ENCODE measurements around the gene TNFRSF12A.
A peak's percentile ranks its signal among the peaks of the same experiment; 100 is the strongest.

Gene TNFRSF12A

DNA sequence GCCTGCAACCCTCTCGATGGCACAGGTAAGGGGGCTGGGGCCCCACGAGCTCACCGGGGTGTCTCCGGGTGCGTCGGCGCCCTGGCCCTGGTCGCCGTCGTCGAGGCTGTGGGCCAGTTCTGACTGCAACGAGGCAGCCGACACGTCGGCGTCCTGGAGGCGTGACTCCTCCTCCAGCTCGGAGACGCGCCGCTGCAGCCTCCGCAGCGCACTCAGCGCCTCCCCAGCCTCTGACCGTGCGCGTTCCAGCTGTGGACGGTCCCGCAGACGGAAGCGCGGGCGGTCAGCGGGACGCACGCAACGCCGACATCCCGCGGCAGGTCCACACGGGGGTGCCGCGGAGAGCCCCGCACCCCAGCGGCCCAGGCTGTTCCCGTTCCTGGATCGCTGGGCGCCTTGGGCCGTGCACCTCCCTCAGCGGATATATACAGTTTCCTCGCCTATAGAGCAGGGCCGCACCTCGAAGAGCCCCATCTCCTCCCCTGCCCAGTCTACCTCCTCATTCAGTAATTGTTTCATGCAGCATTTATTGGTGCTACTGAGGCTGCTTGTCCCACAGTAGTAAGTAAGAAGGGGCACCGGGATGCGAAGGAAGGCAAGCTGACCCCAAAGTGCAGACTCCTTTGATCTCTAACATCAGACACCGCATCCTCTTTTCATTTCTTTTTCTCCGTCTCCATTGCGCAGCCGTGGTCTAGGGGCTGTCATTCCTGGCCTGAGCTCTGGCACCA, 9.5 kb downstream of the TNFRSF12A start:
- Mint-ChIP-seq H3K27me3 (peaks cover 66% of the 10 kb centered on the region), H3K36me3 (peaks cover 19% of the 10 kb centered on the region), H3K9me3 (no peaks in the 10 kb centered on the region), H3K4me3 (peak overlapping the region; percentile 77), H3K4me1 (peaks cover 60% of the 10 kb centered on the region), H3K27ac (no peak overlapping the region)
- DNase-seq, result peak; percentile 75
- CTCF ChIA-PET, result interaction anchor here (0.8 to 18.9 kb wide), 14 partner anchors 10 to 136 kb away, joined by 3 to 300 read pairs (median 11); partner anchors contain the start of genes CLDN6, CLDN9, MMP25 and TNFRSF12A

- Mint-ChIP-seq H3K9me3 (no peaks in the 10 kb centered on the region), H3K27ac (no peak overlapping the region), H3K4me3 (peak overlapping the region; percentile 77), H3K27me3 (peaks cover 75% of the 10 kb centered on the region), H3K4me1 (peaks cover 57% of the 10 kb centered on the region), H3K36me3 (peaks cover 19% of the 10 kb centered on the region)
- DNase-seq, result no peak
- CTCF ChIA-PET, result interaction anchor here (0.8 to 18.9 kb wide), 18 partner anchors 11 to 141 kb away, joined by 3 to 300 read pairs (median 8); partner anchors contain the start of genes CLDN6, CLDN9, MMP25 and TNFRSF12A
Observed at GRCh38 chr16:3030222-3031212, 10.3 kb downstream of the TNFRSF12A start.

- H3K9me3 Mint-ChIP-seq, result no peaks in the 10 kb centered on the region
- H3K27ac Mint-ChIP-seq, result no peak overlapping the region
- H3K4me3 Mint-ChIP-seq, result no peak overlapping the region
- H3K4me1 Mint-ChIP-seq, result peaks cover 54% of the 10 kb centered on the region
- DNase-seq, result no peak
- CTCF ChIA-PET, result interaction anchor here (1.2 to 18.9 kb wide), 14 partner anchors 10 to 250 kb away, joined by 3 to 300 read pairs (median 8); partner anchors contain the start of genes CLDN6, CLDN9, MMP25 and TNFRSF12A
- H3K27me3 Mint-ChIP-seq, result peaks cover 96% of the 10 kb centered on the region
- peaks cover 5% of the 10 kb centered on the region for H3K36me3 Mint-ChIP-seq
Observed at GRCh38 chr16:3032624-3033023, 12.5 kb downstream of the TNFRSF12A start.

DNA sequence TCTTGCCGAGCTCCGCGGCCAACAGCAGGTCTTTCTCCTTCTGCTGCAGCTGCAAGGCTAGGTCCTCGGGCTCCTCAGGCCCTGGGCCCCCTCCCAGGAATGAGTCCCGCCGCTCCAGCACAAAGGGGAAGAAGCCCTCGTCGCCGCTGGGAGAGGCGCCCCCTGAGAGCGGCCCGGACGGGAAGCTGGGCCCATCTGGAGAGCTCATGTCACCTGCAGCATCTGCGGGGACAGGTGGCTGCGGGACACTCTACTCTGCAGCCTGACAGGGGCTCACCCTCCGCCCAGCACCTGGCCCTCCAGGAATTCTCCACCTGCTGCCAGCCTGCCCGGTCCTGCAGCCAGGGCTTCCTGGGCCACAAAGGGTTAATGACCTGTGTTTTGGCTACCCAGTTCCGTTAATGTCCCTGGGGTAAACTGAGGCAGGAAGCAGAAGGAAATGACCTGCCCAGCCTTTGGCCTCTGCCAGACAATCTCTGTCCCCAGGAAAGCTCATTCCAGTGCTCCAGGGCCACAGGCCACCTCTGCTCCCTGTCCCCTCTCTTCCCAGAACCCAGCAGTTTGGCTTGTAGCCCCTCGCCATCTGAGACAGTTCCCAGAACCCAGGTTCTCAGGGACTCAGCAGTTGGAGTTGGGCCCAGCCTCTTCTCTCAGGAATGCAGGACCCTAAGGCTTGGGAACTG, 15.3 kb downstream of the TNFRSF12A start:
- Mint-ChIP-seq H3K27me3 (peaks cover 100% of the 10 kb centered on the region), H3K36me3 (peaks cover 2% of the 10 kb centered on the region), H3K4me3 (no peak overlapping the region), H3K27ac (no peak overlapping the region), H3K4me1 (peaks cover 30% of the 10 kb centered on the region), H3K9me3 (no peaks in the 10 kb centered on the region)
- CTCF ChIA-PET, result interaction anchor here (8.5 to 18.9 kb wide), 3 partner anchors 22 to 95 kb away, joined by 71 to 300 read pairs (median 105); partner anchors contain the start of gene CLDN9
- DNase-seq, result no peak

GRCh38 chr16:3035972-3036725, 16.0 kb downstream of the TNFRSF12A start:
- Mint-ChIP-seq H3K4me1 (peaks cover 28% of the 10 kb centered on the region), H3K27me3 (peaks cover 100% of the 10 kb centered on the region)
- CTCF ChIA-PET, result interaction anchor here (8.7 to 18.9 kb wide), 2 partner anchors 22 to 31 kb away, joined by 71 to 300 read pairs; partner anchors contain the start of gene CLDN9

DNA sequence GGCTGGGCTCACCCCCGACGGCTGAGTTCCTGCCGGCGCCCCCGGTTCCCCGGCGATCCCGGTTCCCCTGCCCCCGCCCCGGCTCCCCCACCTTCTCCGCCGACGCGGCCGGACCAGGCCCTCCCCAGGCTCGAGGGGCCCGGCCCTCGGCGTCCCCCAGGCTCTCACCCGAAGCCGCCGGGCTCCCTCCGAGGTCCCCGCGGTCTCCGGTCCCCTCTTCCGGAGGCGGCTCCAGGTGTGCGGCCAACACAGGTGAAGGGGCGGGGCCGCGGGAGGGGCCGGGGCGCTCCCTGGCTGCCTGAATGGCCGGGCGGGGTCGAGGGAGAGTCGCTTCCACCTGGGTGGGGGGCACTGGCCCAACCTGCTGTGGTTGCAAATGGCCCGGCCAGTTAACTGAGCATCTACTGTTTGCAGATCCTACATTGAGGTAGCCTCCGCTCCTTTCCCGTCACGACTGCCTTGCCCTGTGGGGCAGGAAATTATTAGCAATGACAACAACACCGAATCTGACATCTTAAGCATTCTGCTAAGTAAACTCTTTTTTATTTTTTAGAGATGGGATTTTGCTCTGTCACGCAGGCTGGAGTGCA, 16.7 kb downstream of the TNFRSF12A start, which contains the start of gene BICDL2:
BICDL2 (minus strand) TSS at position 219 of the 590 bp plus-strand sequence. CDS start 1,448 bp downstream, outside the sequence.
- CTCF ChIA-PET, result interaction anchor here (0.8 kb wide), 1 partner anchor 9 kb away, joined by 5 read pairs; no protein-coding TSS in a partner anchor
- peaks cover 100% of the 10 kb centered on the region for H3K27me3 Mint-ChIP-seq
- peak within 1 kb of the TSS; percentile 49 for H3K27ac Mint-ChIP-seq
- H3K4me3 Mint-ChIP-seq, result no peak within 1 kb of the TSS
- no peak for DNase-seq
- peaks cover 25% of the 10 kb centered on the region for H3K4me1 Mint-ChIP-seq
- no peaks in the 10 kb centered on the region for H3K9me3 Mint-ChIP-seq
- H3K36me3 Mint-ChIP-seq, result peaks cover 2% of the 10 kb centered on the region

More at GRCh38 chr16:3035972-3036725, 16.0 kb downstream of the TNFRSF12A start:
- H3K27ac Mint-ChIP-seq, result peak overlapping the region; percentile 49
- DNase-seq, result no peak
- H3K4me3 Mint-ChIP-seq, result no peak overlapping the region
- peaks cover 2% of the 10 kb centered on the region for H3K36me3 Mint-ChIP-seq
- H3K9me3 Mint-ChIP-seq, result no peaks in the 10 kb centered on the region

DNA sequence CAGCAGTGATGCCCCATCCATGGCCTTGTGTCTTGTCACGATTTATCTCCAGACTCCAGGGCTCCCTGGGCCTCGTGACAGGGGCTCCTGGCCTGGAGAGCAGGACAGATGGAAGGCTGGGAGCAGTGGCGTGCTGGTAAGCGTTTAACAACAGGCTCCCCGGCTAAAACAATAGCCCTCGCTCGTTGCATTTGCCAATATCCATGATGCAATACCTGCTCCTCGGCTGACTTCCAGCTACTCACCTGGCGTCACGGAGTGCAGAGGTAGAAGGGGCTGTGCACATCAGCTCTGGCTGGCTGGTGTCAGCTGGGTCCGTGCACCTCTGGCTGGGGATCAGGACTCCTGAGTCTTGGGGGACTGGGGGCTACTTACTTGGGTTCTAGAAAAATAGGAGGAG, 18.1 kb downstream of the TNFRSF12A start:
- CTCF ChIA-PET, result interaction anchor here (8.5 kb wide), 1 partner anchor 8 kb away, joined by 80 read pairs; no protein-coding TSS in a partner anchor
- H3K4me1 Mint-ChIP-seq, result peaks cover 16% of the 10 kb centered on the region
- no peak overlapping the region for H3K27ac Mint-ChIP-seq
- no peak overlapping the region for H3K4me3 Mint-ChIP-seq
- DNase-seq, result no peak
- H3K27me3 Mint-ChIP-seq, result peaks cover 100% of the 10 kb centered on the region
- no peaks in the 10 kb centered on the region for H3K9me3 Mint-ChIP-seq
- H3K36me3 Mint-ChIP-seq, result peaks cover 2% of the 10 kb centered on the region

GRCh38 chr16:3038896-3039295, 18.7 kb downstream of the TNFRSF12A start:
- Mint-ChIP-seq H3K27ac (no peak overlapping the region), H3K27me3 (peaks cover 100% of the 10 kb centered on the region), H3K4me1 (peaks cover 17% of the 10 kb centered on the region), H3K4me3 (no peak overlapping the region), H3K9me3 (no peaks in the 10 kb centered on the region), H3K36me3 (peaks cover under 1% of the 10 kb centered on the region)
- no peak for DNase-seq
- CTCF ChIA-PET, result interaction anchor here (8.5 kb wide), 1 partner anchor 9 kb away, joined by 80 read pairs; no protein-coding TSS in a partner anchor

- no peak for DNase-seq
- Mint-ChIP-seq H3K36me3 (peaks cover 4% of the 10 kb centered on the region), H3K4me1 (peaks cover 22% of the 10 kb centered on the region), H3K4me3 (no peak overlapping the region), H3K27me3 (peaks cover 100% of the 10 kb centered on the region), H3K27ac (no peak overlapping the region), H3K9me3 (no peaks in the 10 kb centered on the region)
- CTCF ChIA-PET, result interaction anchor here (8.5 kb wide), 1 partner anchor 12 kb away, joined by 80 read pairs; no protein-coding TSS in a partner anchor
Observed at GRCh38 chr16:3042376-3042775, 22.2 kb downstream of the TNFRSF12A start.

- H3K9me3 Mint-ChIP-seq, result no peaks in the 10 kb centered on the region
- no peak for DNase-seq
- CTCF ChIA-PET, result interaction anchor here (1.4 to 8.5 kb wide), 2 partner anchors 13 to 14 kb away, joined by 3 to 80 read pairs; no protein-coding TSS in a partner anchor
- H3K4me1 Mint-ChIP-seq, result peaks cover 45% of the 10 kb centered on the region
- H3K27me3 Mint-ChIP-seq, result peaks cover 92% of the 10 kb centered on the region
- H3K27ac Mint-ChIP-seq, result peak overlapping the region; percentile 82
- H3K36me3 Mint-ChIP-seq, result peaks cover 14% of the 10 kb centered on the region
- peak overlapping the region; percentile 83 for H3K4me3 Mint-ChIP-seq
Observed at GRCh38 chr16:3044708-3045107, 24.5 kb downstream of the TNFRSF12A start.

DNA sequence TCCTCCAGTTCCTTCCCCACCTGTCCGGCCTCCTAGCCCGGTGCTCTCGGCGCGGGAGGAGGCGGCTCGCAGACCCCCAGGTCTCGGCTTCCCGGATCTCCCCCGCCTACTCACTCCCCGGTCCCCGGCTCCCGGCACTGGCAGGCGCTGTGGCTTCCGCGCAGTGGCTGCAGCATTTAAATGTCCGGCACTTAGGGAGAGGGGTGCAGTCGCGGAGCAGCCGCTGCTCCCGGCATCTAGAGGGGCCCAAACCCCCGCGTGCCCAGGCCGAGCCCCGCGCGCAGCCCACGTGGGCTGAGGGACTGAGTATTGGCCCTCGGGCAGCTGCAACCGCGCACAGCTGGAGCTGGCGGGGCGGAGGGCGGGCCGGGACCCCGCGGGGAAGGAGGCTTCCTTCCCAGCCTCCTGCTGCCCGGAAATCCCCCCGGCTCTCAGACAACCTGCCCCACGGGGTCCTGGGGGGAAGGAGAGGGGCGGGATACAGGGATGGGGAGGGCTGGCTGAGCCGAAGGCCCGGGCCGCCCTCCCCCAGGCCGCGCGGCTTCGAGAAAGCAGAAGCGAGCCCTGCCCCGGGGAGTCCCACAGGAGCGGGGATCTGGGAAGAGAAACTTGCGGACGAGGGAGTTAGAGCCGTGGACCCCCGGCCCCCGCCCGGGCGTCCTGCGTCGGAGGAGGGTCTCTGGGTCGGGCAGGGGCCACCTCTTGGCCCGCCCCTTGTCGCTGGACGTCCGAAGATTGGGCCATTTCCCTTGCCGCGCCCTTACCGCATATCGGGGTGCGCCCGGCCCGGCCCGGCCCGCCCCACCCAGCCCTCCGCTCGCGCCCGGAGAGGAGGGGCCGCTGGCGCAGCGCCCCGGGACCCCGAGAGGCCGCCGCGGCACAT, 25.8 kb downstream of the TNFRSF12A start, which contains the start of gene MMP25:
MMP25 (plus strand) TSS at position 804 of the 883 bp plus-strand sequence. CDS start 357 bp downstream, outside the sequence.
- H3K27me3 Mint-ChIP-seq, result peaks cover 79% of the 10 kb centered on the region
- CTCF ChIA-PET, result interaction anchor here (1.1 to 8.5 kb wide), 2 partner anchors 16 to 36 kb away, joined by 3 to 80 read pairs; no protein-coding TSS in a partner anchor
- H3K4me3 Mint-ChIP-seq, result peak within 1 kb of the TSS; percentile 83
- peaks cover 58% of the 10 kb centered on the region for H3K4me1 Mint-ChIP-seq
- H3K27ac Mint-ChIP-seq, result peak within 1 kb of the TSS; percentile 85
- DNase-seq, result peak; percentile 54
- no peaks in the 10 kb centered on the region for H3K9me3 Mint-ChIP-seq
- H3K36me3 Mint-ChIP-seq, result peaks cover 18% of the 10 kb centered on the region
